Sciatic nerve (tissue), 2 donors: ENCODE measurements around the gene CIAO3. TPM values are rescaled to one million over a fixed set of nuclear protein-coding genes. Genes with fewer than 3 reads are reported as not detected.
"Not testable (repeated sequence)": the region's sequence is repeated elsewhere in the genome, so short reads cannot be mapped to it uniquely, and the experiment has no call there.

Experiments used
- ATAC-seq: fragments of 200-7000 bp; cut with Tn5 transposase; one replicate; pipeline ENCODE4 v1.9.1; 2020; ENCODE audit warnings: mild to moderate bottlenecking, moderate library complexity
- DNase-seq: peaks from one replicate; pipeline ENCODE4 v3.0.0-alpha.2; 2020; ENCODE audit warnings: low spot score
- intact Hi-C: fragments of 100-400 bp; cut with DNase I; formaldehyde crosslinking; loops from one replicate; pipeline ENCODE4 v1.14.2; 2022
- total RNA-seq: library from RNA; stranded (reverse); fragmentation: NEBNext Ultra II Directional; extraction: Animal tissue kit (Norgen Biotek cat#: 25700); gene quantifications from one replicate; pipeline ENCODE4 v1.2.1, GENCODE V29; 2021
- donor health status: DM: no; HTN: no; CAD: no.
- donor health status: DM: no; HTN: no; CAD: no.

The CIAO3 gene
- total RNA-seq, 1 donor from 2014 or later: 26.9 TPM

DNA sequence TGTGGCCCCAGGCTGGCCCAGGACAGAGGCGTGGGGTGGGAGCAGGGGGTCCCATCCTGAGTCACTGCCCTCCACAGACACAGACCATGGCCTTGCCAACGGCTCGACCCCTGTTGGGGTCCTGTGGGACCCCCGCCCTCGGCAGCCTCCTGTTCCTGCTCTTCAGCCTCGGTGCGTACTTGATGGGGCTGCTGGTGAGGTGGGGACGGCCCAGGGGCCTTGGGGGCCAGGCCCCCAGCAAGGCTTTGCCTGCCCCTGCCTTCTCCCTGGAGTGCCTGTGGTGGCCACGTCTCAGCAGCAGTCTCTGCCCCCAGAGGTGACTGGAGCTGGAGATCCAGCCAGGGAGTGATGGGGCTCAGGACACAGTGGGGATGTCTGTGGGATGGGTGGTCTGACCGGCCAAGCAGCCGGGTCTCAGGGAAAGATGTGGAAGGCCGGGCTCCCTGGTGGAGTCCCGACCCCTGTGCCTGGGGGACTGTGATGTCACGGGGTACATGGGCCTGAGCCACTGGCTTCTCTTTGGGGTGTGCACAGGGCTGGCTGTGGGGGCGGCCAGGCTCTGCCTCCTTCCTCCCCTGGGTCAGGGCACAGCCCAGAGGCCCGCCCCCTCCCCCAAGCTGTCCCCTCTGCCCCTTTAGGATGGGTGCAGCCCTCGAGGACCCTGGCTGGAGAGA, 21.9 kb upstream of the CIAO3 start:
- ATAC-seq: no peak
- intact Hi-C loops: no loop called here
- DNase-seq: no peak

DNA sequence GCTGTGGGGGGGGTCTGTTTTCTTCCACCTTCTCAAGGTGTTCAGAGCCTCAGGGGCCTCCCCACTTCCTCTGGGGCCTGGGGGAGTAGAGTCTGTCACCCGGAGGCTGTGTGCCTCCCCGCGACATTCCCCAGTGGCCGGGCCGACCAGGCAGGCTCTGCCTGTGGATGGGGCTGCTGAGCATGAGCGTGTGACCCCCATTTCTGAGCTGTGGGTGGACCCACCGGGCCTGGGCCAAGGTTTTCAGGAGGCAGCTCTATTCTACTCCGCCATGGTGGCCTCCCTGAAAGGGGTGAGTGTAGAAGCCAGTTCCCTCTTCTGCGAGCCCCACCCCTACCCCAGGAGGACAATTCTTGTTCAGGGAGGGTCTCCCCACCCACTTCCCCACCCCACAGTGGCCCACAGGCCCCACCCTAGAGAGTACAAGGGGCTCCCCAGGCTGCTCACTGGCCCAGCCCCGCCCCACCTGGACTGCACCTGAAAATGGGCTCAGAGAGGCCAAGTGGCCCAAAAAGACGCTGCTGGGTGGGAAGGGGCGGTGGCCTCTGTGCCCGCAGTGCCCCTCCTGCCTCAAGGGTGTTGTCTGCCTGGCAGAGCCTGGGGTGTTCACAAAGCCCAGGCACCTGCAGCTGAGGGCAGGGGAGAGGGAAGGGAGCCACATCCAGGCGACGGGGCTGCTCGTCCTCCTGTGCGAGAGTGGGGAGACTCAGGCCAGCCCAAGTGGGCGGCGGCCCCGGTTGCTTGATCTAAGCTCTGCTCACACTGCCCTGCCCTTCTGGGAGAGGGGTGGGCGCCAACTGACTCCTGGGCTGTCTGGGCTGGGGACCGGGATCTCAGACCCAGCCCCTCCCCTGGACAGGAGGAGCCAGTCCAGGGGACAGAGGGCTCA, 21.1 kb upstream of the CIAO3 start:
- intact Hi-C loops: no loop called here
- ATAC-seq (no peak), DNase-seq (no peak)

DNA sequence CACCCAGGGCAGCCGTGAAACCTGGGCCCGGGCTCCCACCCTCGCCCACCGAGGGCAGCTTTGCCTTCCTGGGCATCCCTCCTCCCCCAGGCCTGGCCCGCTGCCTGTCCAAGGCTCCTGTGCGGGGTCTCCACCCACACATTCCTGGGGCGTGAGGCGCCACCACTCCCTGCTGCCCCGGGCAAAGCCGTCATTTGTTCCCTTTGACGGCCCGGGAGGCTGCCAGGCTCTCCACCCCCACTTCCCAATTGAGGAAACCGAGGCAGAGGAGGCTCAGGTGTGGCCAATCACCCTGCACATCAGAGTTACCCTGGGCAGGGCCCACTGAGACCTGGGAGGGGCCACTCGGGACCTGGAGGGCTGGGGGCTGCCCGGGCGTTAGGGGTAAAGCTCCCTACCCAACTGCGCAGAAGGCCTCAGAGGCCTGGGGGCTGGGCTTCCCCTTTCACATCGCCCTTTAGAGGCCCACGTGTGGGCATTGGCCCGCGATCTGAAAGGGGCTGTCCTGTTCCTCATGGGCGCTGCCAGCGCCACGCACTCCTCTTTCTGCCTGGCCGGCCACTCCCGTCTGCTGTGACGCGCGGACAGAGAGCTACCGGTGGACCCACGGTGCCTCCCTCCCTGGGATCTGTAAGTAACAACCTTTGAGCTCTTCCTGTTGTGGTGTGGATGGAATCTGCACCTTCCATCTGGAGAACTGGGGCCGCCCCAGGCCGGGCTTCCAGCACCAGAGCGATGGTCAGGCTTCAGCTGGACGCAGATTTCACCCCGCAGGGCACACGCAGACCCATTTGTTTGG, 19.9 kb upstream of the CIAO3 start, which contains the start of gene MSLN:
Gene MSLN, plus strand, starts transcription at position 190 of the 799 bp plus-strand sequence. CDS start 1,947 bp downstream, outside the sequence.
- intact Hi-C loops: no loop called here
- no peak for ATAC-seq
- no peak for DNase-seq

DNA sequence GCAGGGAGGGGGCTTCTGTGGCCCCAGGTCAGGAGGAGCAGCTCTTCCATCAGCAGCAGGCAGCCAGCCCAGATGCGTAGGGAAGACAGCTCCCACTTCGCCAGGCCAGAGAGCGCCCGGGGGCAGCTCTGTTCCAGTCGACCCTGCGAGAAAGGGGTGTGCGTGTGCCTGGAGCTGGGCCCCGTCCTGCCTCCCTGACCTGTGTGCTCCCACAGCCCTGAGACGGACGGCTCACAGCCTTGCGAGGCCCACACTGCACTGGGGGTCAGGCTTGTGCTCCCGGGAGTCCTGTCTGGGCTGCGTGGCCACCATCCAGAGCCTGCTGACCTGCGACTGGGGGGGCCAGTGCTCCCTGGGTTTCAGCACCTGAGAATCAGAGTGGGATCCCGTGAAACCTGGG, 19.3 kb upstream of the CIAO3 start:
- ATAC-seq (no peak), DNase-seq (no peak)
- intact Hi-C loops: no loop called here

DNA sequence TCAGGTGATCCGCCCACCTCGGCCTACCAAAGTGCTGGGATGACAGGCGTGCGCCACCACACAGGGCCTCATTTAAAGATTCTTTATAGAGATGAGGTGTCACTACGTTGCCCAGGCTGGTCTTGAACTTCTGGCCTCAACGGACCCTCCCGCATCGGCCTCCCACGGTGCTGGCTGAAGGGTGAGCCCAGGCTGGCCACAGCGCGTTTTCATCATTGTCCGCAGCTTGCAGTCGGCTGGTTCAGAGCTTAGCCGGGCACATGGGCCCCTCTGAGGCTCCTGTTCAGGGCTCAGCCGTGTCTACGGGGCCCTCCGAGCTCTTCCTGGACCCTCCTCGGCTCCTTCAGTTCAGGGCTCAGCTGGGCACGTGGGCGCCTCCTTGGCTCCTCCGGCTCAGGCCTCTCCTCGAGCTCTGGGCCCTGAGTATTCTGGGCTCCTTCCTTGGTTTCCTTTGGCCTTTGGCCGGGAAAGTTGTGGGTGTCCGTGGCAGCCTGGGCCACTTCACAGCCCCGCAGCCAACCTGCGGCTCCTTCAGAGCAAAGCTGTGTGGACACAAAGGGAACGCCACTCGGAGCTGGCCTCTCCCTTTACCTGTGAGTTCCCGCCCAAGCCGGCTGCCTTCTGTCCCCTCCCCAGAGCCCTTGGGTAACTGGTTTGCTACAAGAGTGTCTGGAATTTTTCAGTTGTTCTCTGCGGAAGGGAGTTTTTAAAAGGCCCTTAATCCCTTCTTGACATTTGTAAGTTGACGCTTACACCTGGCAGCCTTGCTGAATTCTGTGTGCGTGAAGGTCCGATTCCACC, 18.5 kb upstream of the CIAO3 start:
- intact Hi-C loops: no loop called here
- DNase-seq (no peak), ATAC-seq (no peak)

DNA sequence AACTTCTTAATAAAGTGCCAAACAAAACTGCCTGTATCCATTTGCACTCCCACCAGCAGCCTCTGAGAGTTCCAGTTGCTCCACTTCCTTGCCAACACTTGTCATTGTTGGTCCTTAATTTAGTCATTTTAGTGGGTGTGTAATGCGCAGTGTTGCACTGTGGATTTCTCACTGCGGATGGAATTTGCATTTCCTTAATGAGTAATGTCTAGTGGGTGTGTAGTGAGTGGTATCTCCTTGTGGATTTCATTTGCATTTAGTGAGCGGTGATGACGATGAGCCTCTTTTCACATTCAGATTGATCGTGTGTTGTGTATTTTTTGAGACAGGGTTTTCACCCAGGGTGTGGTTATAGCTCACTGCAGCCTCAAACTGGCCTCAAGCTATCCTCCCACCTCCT, 15.6 kb upstream of the CIAO3 start:
- ATAC-seq: no peak
- intact Hi-C loops: no loop called here
- DNase-seq: no peak

DNA sequence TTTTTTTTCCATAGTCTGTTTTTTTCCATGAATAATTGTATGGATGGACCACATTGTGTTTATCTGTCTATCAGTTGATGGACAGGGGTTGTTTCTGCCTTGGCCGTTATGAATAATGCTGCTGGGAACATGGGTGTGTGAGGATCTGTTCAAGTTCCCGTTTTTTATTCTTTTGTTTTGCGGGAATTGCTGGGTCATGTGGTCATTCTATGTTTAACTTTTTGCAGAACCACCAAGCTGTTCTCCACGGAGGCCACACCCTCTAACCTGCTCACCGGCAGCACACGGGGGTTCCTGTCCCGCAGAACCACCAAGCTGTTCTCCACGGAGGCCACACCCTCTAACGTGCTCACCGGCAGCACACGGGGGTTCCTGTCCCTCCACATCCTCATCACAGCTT, 13.9 kb upstream of the CIAO3 start:
- intact Hi-C loops: no loop called here
- ATAC-seq: peak; percentile 41
- no peak for DNase-seq

DNA sequence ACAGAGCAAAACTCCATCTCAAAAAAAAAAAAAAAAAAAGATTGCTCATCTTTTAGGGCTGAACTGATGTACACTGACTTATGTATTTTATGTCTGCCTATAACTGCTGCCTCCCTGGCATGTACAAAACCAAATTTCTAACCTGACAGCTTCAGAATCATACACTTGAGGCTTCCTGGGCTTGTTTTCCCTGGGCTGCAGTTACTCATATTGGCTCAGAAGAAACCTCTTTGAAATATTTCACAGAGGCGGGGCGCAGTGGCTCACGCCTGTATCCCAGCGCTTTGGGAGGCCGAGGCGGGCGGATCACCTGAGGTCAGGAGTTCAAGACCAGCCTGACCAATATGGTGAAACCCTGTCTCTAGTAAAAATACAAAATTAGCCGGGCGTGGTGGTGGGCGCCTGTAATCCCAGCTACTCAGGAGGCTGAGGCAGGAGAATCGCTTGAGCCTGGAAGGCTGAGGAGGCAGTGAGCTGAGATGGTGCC, 13.4 kb upstream of the CIAO3 start:
- DNase-seq, ATAC-seq, intact Hi-C loops: not testable (repeated sequence)

DNA sequence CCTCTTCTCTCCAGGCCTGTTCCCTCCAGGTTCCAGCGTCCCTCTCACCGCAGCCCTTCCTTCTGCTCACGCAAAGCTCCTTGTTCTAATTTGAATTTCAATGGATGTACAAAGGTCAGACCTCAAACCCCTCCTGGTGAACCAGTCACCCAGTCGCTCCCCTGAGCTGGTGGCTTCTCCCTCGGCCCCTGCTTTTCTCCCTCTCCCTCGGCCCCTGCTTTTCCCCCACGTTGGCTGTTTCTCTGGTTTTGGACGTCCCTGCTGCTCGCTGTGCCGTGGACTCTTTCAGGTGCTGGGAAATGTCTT, 11.2 kb upstream of the CIAO3 start:
- intact Hi-C loops: no loop called here
- ATAC-seq (no peak), DNase-seq (no peak)

DNA sequence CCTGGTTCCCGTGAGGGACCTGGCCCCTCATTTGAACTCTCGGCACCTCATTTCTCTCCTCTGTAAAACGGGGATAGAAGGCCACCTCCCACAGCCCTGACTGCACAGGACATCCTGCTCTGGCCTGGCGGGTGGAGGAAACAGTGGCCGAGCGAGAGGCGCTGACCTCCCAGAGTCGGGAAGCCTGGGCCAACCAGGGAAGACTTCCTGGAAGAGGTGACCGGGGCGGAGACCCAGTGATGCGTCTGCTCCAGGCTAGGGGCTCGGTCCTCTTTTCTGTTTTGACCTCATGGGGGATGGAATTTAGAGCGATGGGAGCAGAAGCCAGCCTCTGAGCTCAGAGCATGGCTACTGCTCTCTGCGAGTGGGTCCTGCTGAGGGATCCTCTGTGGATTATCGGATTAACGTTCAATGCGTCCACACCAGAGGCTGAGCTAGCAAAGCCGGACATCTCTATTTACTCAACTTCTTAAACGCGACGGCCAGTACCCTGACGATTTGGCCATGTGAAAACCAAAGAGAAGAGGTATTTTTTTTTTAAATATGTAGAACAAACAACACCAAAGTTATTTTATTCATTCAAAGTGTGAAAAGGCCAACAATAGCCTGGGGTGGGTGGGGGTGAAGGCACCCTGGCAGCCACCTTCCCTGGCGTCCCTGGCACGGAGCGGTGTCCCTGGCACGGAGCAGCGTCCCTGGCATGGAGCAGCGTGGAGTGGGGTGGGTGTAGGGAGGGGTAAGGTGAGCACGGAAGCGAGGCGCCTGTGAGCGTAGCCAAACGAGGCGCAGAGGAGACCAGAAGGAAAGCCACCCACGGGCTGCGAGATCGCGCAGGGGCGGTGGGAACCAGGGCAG, 10.6 kb upstream of the CIAO3 start:
- ATAC-seq (peak; percentile 32), DNase-seq (no peak)
- intact Hi-C loops: no loop called here

DNA sequence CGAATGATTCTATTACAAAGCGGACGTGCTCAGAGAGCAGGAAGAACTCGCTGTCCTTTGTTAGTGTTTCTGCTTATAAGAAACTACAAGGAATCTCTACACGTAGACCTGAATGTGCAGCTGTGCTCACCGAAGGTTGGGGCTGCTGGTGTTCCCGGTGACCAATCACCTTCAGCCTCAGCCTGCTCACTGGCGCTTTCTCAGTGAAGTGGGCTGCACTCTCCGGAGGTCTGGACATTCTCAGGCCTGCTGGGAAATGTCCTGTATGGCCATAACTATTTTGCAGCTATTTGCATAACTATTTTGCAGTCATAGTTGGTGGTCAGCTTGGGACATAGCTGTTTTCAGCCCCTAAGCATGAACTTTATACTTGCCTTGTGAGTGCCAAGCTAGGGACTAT, 9.7 kb upstream of the CIAO3 start:
- intact Hi-C loops: no loop called here
- ATAC-seq (no peak), DNase-seq (no peak)

DNA sequence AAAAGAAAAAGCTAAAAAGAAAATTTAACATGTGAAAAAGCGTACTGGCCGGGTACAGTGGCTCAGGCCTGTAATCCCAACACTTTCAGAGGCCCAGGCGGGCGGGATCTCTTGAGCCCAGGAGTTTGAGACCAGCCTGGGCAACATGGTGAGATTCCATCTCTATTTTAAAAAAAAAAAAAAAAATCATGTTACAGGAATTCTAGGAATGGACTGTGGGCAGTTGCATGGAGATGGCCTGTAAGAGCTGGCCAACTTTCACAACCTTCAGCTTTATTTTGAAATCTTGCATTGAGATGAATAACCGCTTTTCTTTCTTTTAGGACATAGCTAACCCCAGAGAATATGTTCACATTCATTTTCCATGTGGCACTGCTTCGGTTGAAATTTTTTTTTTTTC, 8.2 kb upstream of the CIAO3 start:
- ATAC-seq (peak; percentile 34), DNase-seq (no peak)
- intact Hi-C loops: loop anchor here (5.0 kb wide), 1 partner anchor 42 kb away; the partner anchor contains the start of gene FBXL16

DNA sequence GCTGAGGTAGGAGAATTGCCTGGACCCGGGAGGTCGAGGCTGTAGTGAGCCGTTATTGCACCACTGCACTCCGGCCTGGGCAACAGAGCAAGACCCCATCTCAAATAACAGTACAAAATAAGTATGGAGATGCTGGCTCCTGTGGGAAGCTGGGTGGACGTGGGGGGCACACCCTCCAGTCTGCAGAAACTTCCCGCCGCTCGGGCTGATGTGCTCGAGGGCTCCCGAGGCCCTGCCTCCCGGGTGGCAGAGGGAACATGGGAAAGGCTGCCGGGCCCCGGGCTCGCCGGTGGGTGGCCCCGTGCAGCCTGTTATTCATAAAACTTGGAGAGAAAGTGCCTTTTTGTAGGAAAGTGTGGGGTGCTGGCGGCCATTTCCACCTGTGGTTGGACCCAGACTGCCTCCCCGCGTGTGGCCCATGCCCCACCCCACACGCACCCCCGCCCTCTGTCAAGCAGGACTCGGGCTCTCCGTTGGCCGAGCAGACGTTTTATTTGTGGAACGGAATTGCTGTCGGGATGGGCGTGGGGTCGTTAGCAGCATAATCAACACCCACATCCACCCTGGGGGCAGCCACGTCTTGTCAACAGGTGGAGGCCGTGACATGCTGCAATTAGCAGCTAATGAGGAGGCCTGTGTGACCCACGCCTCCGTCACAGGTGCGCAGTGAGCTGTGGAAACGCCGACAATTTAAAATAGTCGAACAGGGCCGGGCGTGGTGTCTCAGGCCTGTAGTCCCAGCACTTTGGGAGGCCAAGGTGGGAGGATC, 7.4 kb upstream of the CIAO3 start:
- intact Hi-C loops: loop anchor here (5.0 kb wide), 1 partner anchor 41 kb away; the partner anchor contains the start of gene FBXL16
- DNase-seq (no peak), ATAC-seq (no peak)

DNA sequence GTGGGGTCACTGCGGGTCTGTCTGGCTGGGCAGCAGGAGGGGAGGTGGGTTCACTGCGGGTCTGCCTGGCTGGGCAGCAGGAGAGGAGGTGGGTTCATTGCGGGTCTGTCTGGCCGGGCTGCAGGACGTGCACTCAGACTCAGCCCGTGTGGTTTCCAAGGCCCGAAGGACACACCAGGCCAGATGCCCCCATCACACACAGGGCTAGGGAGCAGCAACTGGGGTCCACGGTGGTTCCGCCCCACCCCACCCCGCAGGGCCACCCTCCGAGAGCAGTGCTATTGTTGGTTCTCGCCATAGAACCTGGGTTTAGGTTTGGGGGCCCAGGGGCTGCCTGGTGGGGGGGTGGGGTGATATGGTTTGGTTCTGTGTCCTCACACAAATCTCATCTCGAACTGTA, 5.8 kb upstream of the CIAO3 start:
- intact Hi-C loops: loop anchor here (5.0 kb wide), 1 partner anchor 39 kb away; the partner anchor contains the start of gene FBXL16
- DNase-seq: no peak
- ATAC-seq: no peak

DNA sequence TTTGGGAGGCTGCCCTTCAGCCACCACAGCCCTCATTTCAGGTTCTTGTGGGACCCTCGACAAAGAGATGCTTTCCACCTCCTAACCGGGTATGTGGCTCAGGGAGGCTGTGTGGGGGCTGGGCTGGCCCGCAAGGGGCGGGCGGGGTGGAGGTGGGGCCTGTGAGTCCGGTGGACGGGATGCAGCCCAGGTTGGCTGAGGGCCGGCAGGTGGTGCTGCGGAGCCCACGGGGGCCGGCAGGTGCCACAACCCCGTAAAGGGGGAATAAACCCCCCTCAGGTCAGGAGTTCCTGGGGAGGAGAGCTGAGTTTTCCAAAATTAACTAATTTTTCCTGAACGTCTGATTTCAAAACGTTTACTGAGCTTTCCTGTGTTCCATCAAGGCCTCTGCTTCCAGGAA, 4.9 kb upstream of the CIAO3 start:
- DNase-seq: no peak
- intact Hi-C loops: loop anchor here (5.0 kb wide), 1 partner anchor 38 kb away; the partner anchor contains the start of gene FBXL16
- ATAC-seq: no peak

DNA sequence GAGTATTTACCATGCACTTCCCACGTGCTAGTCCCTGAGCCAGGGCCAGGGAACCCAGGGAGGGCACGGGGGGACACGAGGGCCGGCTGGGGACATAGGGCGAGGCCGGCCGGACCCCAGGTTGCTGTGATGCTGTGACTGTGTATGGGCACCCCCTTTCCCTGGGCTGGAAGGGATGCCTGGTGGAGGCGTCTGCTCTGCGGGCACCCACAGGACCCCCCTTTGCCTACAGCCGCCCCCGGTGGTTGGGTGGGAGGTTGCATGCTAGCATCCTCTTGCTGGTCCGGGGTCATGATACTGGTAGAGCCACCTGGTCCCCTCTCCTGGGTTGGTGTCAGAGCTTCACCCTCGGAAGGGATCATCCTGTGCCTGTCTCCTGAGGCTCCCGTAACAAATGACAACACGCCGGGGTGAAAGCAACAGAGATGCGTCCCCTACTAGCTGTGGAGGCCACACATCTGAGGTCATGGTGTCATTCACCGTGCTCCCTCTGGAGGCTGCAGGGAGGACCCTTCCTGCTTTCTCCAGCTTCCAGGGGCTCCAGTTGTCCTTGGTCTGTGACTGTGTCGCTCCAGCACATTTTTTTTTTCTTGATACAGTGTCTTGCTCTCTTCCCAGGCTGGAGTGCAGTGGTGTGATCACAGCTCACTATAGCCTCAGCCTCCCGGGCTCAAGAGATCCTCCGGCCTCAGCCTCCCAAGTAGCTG, 3.1 kb upstream of the CIAO3 start:
- ATAC-seq: no peak
- no peak for DNase-seq
- intact Hi-C loops: no loop called here
